ENCODE data around the gene TRAK1. TPM values are rescaled to one million over a fixed set of nuclear protein-coding genes. Genes with fewer than 3 reads are reported as not detected.

The TRAK1 gene
- total and polyA plus RNA-seq, 10 donors, result 15.4 to 60.0 (median 47.8) TPM

DNA sequence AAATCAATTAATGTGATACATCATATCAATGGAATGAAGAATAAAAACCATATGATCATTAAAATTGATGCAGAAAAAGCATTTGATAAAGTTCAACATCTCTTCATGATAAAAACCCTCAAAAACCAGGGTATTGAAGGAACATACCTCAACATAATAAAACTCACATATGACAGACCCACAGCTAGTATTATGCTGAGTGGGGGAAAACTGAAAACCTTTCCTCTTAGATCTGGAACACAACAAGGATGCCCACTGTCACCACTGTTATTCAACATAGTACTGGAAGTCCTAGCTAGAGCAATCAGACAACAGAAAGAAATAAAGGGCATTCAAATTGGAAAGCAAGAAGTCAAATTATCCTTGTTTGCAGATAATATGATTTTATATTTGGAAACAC lies 144.4 kb downstream of the TRAK1 start:
- Histone ChIP-seq H3K4me3 (no peak overlapping the region), H3K27ac (no peak overlapping the region), H3K4me1 (no peaks in the 10 kb centered on the region), H3K27me3 (replicated peaks in 1 of 7) (peaks cover 0 to 35% (median 0%) of the 10 kb centered on the region in 7 donors), H3K36me3 (no peaks in the 10 kb centered on the region), H3K9me3 (peaks cover 4 to 24% (median 15%) of the 10 kb centered on the region in 8 donors)
- TF ChIP-seq, protein P1, sequence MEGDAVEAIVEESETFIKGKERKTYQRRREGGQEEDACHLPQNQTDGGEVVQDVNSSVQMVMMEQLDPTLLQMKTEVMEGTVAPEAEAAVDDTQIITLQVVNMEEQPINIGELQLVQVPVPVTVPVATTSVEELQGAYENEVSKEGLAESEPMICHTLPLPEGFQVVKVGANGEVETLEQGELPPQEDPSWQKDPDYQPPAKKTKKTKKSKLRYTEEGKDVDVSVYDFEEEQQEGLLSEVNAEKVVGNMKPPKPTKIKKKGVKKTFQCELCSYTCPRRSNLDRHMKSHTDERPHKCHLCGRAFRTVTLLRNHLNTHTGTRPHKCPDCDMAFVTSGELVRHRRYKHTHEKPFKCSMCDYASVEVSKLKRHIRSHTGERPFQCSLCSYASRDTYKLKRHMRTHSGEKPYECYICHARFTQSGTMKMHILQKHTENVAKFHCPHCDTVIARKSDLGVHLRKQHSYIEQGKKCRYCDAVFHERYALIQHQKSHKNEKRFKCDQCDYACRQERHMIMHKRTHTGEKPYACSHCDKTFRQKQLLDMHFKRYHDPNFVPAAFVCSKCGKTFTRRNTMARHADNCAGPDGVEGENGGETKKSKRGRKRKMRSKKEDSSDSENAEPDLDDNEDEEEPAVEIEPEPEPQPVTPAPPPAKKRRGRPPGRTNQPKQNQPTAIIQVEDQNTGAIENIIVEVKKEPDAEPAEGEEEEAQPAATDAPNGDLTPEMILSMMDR (IDR thresholded peaks at IDR 0.05 in 8 of 11, conservative IDR thresholded peaks at IDR 0.05 in 3 of 11), result no peak
- TF ChIP-seq POLR2A (IDR thresholded peaks at IDR 0.05) (no peak), POLR2AphosphoS5 (IDR thresholded peaks at IDR 0.05) (no peak)
- intact Hi-C loops (cut with DNase I; ENCODE audit: low total_unique reads), result no loop called here
- no peak for DNase-seq

- WGBS, 5 donors, result 89 to 98% (median 95%) methylated on average over 2 of the region's 2 CpGs
- no peak for DNase-seq
- Histone ChIP-seq H3K27ac (no peak overlapping the region), H3K4me3 (no peak overlapping the region), H3K27me3 (replicated peaks in 1 of 7) (peaks cover 0 to 35% (median 0%) of the 10 kb centered on the region in 7 donors), H3K9me3 (peaks cover 4 to 24% (median 15%) of the 10 kb centered on the region in 8 donors), H3K4me1 (no peaks in the 10 kb centered on the region), H3K36me3 (no peaks in the 10 kb centered on the region)
- TF ChIP-seq POLR2AphosphoS5 (IDR thresholded peaks at IDR 0.05) (no peak), POLR2A (IDR thresholded peaks at IDR 0.05) (no peak)
- TF ChIP-seq, protein P1 (IDR thresholded peaks at IDR 0.05 in 8 of 11, conservative IDR thresholded peaks at IDR 0.05 in 3 of 11), result no peak
- intact Hi-C loops (cut with DNase I; ENCODE audit: low total_unique reads), result no loop called here
Measured at GRCh38 chr3:42236611-42237010, 145.5 kb downstream of the TRAK1 start.

DNA sequence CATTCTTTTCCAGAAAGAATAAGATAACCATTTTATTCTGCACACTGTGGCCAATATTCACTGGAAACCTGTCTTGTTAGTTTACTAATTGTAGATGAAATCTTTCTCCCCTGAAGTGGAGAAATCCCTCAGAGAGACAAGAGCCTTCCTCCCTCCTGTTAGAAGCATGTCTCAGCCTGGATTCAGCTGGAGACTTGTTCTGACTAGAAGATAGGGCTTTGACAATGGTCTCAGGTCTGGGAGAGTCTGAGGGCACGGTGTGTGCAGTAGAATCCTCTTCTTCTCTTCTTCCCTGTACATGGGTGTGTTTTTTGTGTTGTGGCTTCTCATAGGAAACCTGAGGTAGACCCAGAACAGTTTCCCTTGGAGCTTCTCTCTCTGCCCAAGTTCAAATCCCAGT lies 154.9 kb downstream of the TRAK1 start:
- H3K9me3 ChIP-seq, result no peaks in the 10 kb centered on the region
- H3K27ac ChIP-seq, result no peak overlapping the region
- peaks cover 0 to 20% (median 0%) of the 10 kb centered on the region in 7 donors for H3K27me3 ChIP-seq (replicated peaks in 1 of 7)
- H3K36me3 ChIP-seq, result no peaks in the 10 kb centered on the region
- WGBS, 5 donors, result 35 to 69% (median 59%) methylated on average over 1 of the region's 1 CpG
- DNase-seq, result no peak
- H3K4me1 ChIP-seq, result peaks cover 0 to 9% (median 0%) of the 10 kb centered on the region in 6 donors
- TF ChIP-seq POLR2A (IDR thresholded peaks at IDR 0.05) (no peak), POLR2AphosphoS5 (IDR thresholded peaks at IDR 0.05) (no peak)
- TF ChIP-seq, protein P1 (IDR thresholded peaks at IDR 0.05 in 8 of 11, conservative IDR thresholded peaks at IDR 0.05 in 3 of 11), result no peak
- H3K4me3 ChIP-seq, result no peak overlapping the region
- intact Hi-C loops (cut with DNase I; ENCODE audit: low total_unique reads), result loop anchor here (2.0 to 5.0 kb wide), 2 partner anchors 196 to 301 kb away; no protein-coding TSS in a partner anchor

- Histone ChIP-seq H3K9me3 (no peaks in the 10 kb centered on the region), H3K27me3 (replicated peaks in 1 of 7) (peaks cover 0 to 23% (median 0%) of the 10 kb centered on the region in 7 donors), H3K4me1 (peaks cover 0 to 9% (median 0%) of the 10 kb centered on the region in 6 donors), H3K36me3 (no peaks in the 10 kb centered on the region), H3K27ac (no peak overlapping the region), H3K4me3 (no peak overlapping the region)
- intact Hi-C loops (cut with DNase I; ENCODE audit: low total_unique reads), result loop anchor here (2.0 to 5.0 kb wide), 2 partner anchors 195 to 299 kb away; no protein-coding TSS in a partner anchor
- 10 to 17% (median 13%) methylated on average over 9 of the region's 9 CpGs for WGBS, 5 donors
- no peak for DNase-seq
- TF ChIP-seq, protein P1 (IDR thresholded peaks at IDR 0.05 in 8 of 11, conservative IDR thresholded peaks at IDR 0.05 in 3 of 11), result peak; percentile 22 to 79 (median 63)
- TF ChIP-seq POLR2A (IDR thresholded peaks at IDR 0.05), result no peak
Measured at GRCh38 chr3:42247576-42248027, 156.4 kb downstream of the TRAK1 start.
